ENCODE measurements around the gene RIGI.

GRCh38 chr9:32574858-32575257 is 48.9 kb upstream of the RIGI start:
- TF ChIP-seq, protein P1, sequence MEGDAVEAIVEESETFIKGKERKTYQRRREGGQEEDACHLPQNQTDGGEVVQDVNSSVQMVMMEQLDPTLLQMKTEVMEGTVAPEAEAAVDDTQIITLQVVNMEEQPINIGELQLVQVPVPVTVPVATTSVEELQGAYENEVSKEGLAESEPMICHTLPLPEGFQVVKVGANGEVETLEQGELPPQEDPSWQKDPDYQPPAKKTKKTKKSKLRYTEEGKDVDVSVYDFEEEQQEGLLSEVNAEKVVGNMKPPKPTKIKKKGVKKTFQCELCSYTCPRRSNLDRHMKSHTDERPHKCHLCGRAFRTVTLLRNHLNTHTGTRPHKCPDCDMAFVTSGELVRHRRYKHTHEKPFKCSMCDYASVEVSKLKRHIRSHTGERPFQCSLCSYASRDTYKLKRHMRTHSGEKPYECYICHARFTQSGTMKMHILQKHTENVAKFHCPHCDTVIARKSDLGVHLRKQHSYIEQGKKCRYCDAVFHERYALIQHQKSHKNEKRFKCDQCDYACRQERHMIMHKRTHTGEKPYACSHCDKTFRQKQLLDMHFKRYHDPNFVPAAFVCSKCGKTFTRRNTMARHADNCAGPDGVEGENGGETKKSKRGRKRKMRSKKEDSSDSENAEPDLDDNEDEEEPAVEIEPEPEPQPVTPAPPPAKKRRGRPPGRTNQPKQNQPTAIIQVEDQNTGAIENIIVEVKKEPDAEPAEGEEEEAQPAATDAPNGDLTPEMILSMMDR (IDR thresholded peaks at IDR 0.05; ENCODE audit: low read depth, low read length, poor library complexity, severe bottlenecking): no peak
- TF ChIP-seq EZH2phosphoT487 (IDR thresholded peaks at IDR 0.05; ENCODE audit: borderline replicate concordance, low read length): no peak
